HEK293T (cell line): ENCODE results near the gene SRGAP1.

Experiments used
- L3MBTL2 ChIP-seq: fragments of 450-650 bp; conservative IDR thresholded peaks from 2 replicates; pipeline ENCODE4 v1.6.1; 2016; ENCODE audit warnings: mild to moderate bottlenecking
- SUZ12 ChIP-seq: fragments of 450-650 bp; IDR thresholded peaks from 2 replicates; pipeline ENCODE4 v1.6.1; 2016; ENCODE audit warnings: mild to moderate bottlenecking

GRCh38 chr12:63961543-63961942 is 117.0 kb downstream of the SRGAP1 start:
- TF ChIP-seq L3MBTL2, result no peak
- no peak for TF ChIP-seq SUZ12
